RWPE2 (cell line): ENCODE measurements around the gene GM2A.
"Not testable (repeated sequence)": the region's sequence is repeated elsewhere in the genome, so short reads cannot be mapped to it uniquely, and the experiment has no call there.

Experiments
- ATAC-seq: fragments of 200-7000 bp; cut with Tn5 transposase; 3 replicates; pipeline ENCODE4 v1.9.1; 2021; ENCODE audit warnings: low read depth
- DNase-seq: peaks from one replicate; pipeline ENCODE4 v3.0.0-alpha.2; 2020; ENCODE audit warnings: low spot score
- H3K27ac ChIP-seq: fragments of 450-650 bp; 2 replicates; pipeline ENCODE4 v1.5.1; 2017; ENCODE audit warnings: mild to moderate bottlenecking; ENCODE audit not compliant: poor library complexity, severe bottlenecking
- H3K27me3 ChIP-seq: fragments of 250-450 bp; sonication (Bioruptor Pico); 2 replicates; pipeline ENCODE4 v1.5.1; 2021; ENCODE audit warnings: mild to moderate bottlenecking, moderate library complexity; ENCODE audit not compliant: insufficient read depth, poor library complexity, severe bottlenecking
- H3K36me3 ChIP-seq: fragments of 250-450 bp; sonication (Bioruptor Pico); 2 replicates; pipeline ENCODE4 v1.5.1; 2020; ENCODE audit warnings: low read depth, mild to moderate bottlenecking, moderate library complexity
- H3K4me1 ChIP-seq: fragments of 250-450 bp; sonication (Bioruptor Pico); 2 replicates; pipeline ENCODE4 v1.5.1; 2021; ENCODE audit warnings: mild to moderate bottlenecking, moderate library complexity; ENCODE audit not compliant: insufficient read depth, poor library complexity, severe bottlenecking
- H3K4me3 ChIP-seq: fragments of 250-450 bp; sonication (Bioruptor Pico); 2 replicates; pipeline ENCODE4 v1.5.1; 2021; ENCODE audit warnings: mild to moderate bottlenecking, moderate library complexity; ENCODE audit not compliant: severe bottlenecking
- H3K9me3 ChIP-seq: fragments of 250-450 bp; sonication (Bioruptor Pico); 2 replicates; pipeline ENCODE4 v1.5.1; 2021; ENCODE audit warnings: mild to moderate bottlenecking, moderate library complexity; ENCODE audit not compliant: severe bottlenecking
- CTCF ChIP-seq: fragments of 450-650 bp; IDR thresholded peaks from one replicate; pipeline ENCODE4 v1.5.1; 2017; ENCODE audit warnings: mild to moderate bottlenecking, moderate library complexity; ENCODE audit not compliant: poor library complexity, severe bottlenecking

Gene GM2A

GRCh38 chr5:151298063-151298855, 45.3 kb downstream of the GM2A start:
- no peak overlapping the region for H3K27ac ChIP-seq
- ATAC-seq (peak; percentile 36; the same call in 1 of the 3 replicates), DNase-seq (no peak)
- H3K4me1 ChIP-seq = peaks cover 10% of the 10 kb centered on the region
- no peaks in the 10 kb centered on the region for H3K27me3 ChIP-seq
- H3K9me3 ChIP-seq = no peaks in the 10 kb centered on the region
- H3K4me3 ChIP-seq = no peak overlapping the region
- no peaks in the 10 kb centered on the region for H3K36me3 ChIP-seq
- peak; percentile 40 for TF ChIP-seq CTCF

GRCh38 chr5:151303666-151304065, 50.7 kb downstream of the GM2A start, which contains the start of gene SLC36A3:
TSS of gene SLC36A3 (minus strand) at chr5:151303766. CDS start at chr5:151303354, 412 bp downstream.
- Histone ChIP-seq H3K27ac (no peak within 1 kb of the TSS), H3K4me1 (peaks cover 4% of the 10 kb centered on the region), H3K9me3 (no peaks in the 10 kb centered on the region), H3K27me3 (no peaks in the 10 kb centered on the region), H3K36me3 (no peaks in the 10 kb centered on the region), H3K4me3 (no peak within 1 kb of the TSS)
- no peak for ATAC-seq
- no peak for TF ChIP-seq CTCF
- DNase-seq = no peak

GRCh38 chr5:151309266-151309665, 56.3 kb downstream of the GM2A start:
- H3K27ac ChIP-seq, H3K27me3 ChIP-seq, H3K4me1 ChIP-seq, H3K36me3 ChIP-seq, H3K9me3 ChIP-seq, ATAC-seq, DNase-seq, H3K4me3 ChIP-seq: not testable (repeated sequence)

- H3K27ac ChIP-seq, H3K36me3 ChIP-seq, H3K27me3 ChIP-seq, DNase-seq, H3K4me3 ChIP-seq, ATAC-seq, H3K9me3 ChIP-seq, H3K4me1 ChIP-seq: not testable (repeated sequence)
These were observed 56.8 kb downstream of the GM2A start for GRCh38 chr5:151309821-151310220.

GRCh38 chr5:151310932-151311331, 57.9 kb downstream of the GM2A start:
- no peak overlapping the region for H3K4me3 ChIP-seq
- no peak overlapping the region for H3K27ac ChIP-seq
- no peaks in the 10 kb centered on the region for H3K36me3 ChIP-seq
- TF ChIP-seq CTCF = no peak
- DNase-seq = no peak
- no peaks in the 10 kb centered on the region for H3K9me3 ChIP-seq
- H3K4me1 ChIP-seq = no peaks in the 10 kb centered on the region
- no peak for ATAC-seq
- no peaks in the 10 kb centered on the region for H3K27me3 ChIP-seq
